MV-4-11 (cell line): ENCODE results near the gene OGT.
"Not testable (repeated sequence)": the region's sequence is repeated elsewhere in the genome, so short reads cannot be mapped to it uniquely, and the experiment has no call there.

ENCODE experiments used
- DNase-seq: peaks from one replicate; lab custom pipeline; 2025; lab: John Stamatoyannopoulos, UW

OGT gene

GRCh38 chrX:71532753-71533425, at the start of gene OGT:
Gene OGT (plus strand): TSS chrX:71533104. CDS start chrX:71533300, 196 bp downstream.
- DNase-seq, result peak; percentile 96

- DNase-seq, result no peak
Observed at GRCh38 chrX:71487814-71488213, 45.1 kb upstream of the OGT start.

GRCh38 chrX:71489540-71489939, 43.4 kb upstream of the OGT start:
- no peak for DNase-seq

GRCh38 chrX:71492231-71493065, 40.5 kb upstream of the OGT start:
- DNase-seq, result peak; percentile 12

GRCh38 chrX:71493111-71493613, 39.7 kb upstream of the OGT start:
- DNase-seq, result peak; percentile 22

GRCh38 chrX:71495979-71496378, 36.9 kb upstream of the OGT start:
- DNase-seq, result not testable (repeated sequence)

- DNase-seq, result no peak
Observed at GRCh38 chrX:71496476-71496875, 36.4 kb upstream of the OGT start.

GRCh38 chrX:71502080-71502479, 30.8 kb upstream of the OGT start:
- DNase-seq, result not testable (repeated sequence)

GRCh38 chrX:71504346-71504745, 28.6 kb upstream of the OGT start:
- DNase-seq, result no peak

GRCh38 chrX:71509289-71509688, 23.6 kb upstream of the OGT start:
- DNase-seq, result no peak

- no peak for DNase-seq
Observed at GRCh38 chrX:71510161-71510560, 22.7 kb upstream of the OGT start.

- DNase-seq, result not testable (repeated sequence)
Observed at GRCh38 chrX:71513731-71514130, 19.2 kb upstream of the OGT start.

- DNase-seq, result peak; percentile 63
Observed at GRCh38 chrX:71514367-71515037, 18.4 kb upstream of the OGT start.

- DNase-seq, result no peak
Observed at GRCh38 chrX:71515038-71515396, 17.9 kb upstream of the OGT start.

- peak; percentile 27 for DNase-seq
Observed at GRCh38 chrX:71525316-71525715, 7.6 kb upstream of the OGT start.

GRCh38 chrX:71532078-71532752, 689 bp upstream of the OGT start:
- peak; percentile 64 for DNase-seq

GRCh38 chrX:71533516-71533850, 579 bp downstream of the OGT start:
- DNase-seq, result no peak

GRCh38 chrX:71533851-71534561, 1.1 kb downstream of the OGT start:
- peak; percentile 11 for DNase-seq

GRCh38 chrX:71534773-71535544, 2.1 kb downstream of the OGT start:
- no peak for DNase-seq

GRCh38 chrX:71536285-71536684, 3.4 kb downstream of the OGT start:
- no peak for DNase-seq

GRCh38 chrX:71537743-71538142, 4.8 kb downstream of the OGT start:
- no peak for DNase-seq
